DND-41 (cell line): ENCODE results near the gene CCDC6.

Experiments
- ATAC-seq: fragments of 200-7000 bp; cut with Tn5 transposase; 3 replicates; pipeline ENCODE4 v1.9.1; 2021; ENCODE audit warnings: low read depth; ENCODE audit not compliant: insufficient read depth
- DNase-seq: peaks from one replicate; pipeline ENCODE4 v3.0.0-alpha.2; 2020
- H2AFZ ChIP-seq: 2 replicates; pipeline ENCODE4 v1.6.0; 2012; ENCODE audit warnings: low read depth, low read length
- H3K27ac ChIP-seq: 2 replicates; pipeline ENCODE4 v1.5.1; 2012; ENCODE audit warnings: low read length, inconsistent platforms
- H3K27me3 ChIP-seq: fragments of 200-600 bp; sonication (generic); 2 replicates; pipeline ENCODE4 v1.6.0; 2012; ENCODE audit warnings: low read length, mild to moderate bottlenecking, inconsistent platforms; ENCODE audit not compliant: insufficient read depth, poor library complexity
- H3K36me3 ChIP-seq: 2 replicates; pipeline ENCODE4 v1.5.1; 2012; ENCODE audit warnings: low read length, inconsistent platforms; ENCODE audit not compliant: insufficient read depth
- H3K4me1 ChIP-seq: 2 replicates; pipeline ENCODE4 v1.5.1; 2012; ENCODE audit warnings: mild to moderate bottlenecking, low read length; ENCODE audit not compliant: insufficient read depth
- H3K4me2 ChIP-seq: 2 replicates; pipeline ENCODE4 v1.6.0; 2012; ENCODE audit warnings: mild to moderate bottlenecking, moderate library complexity, low read length, inconsistent platforms; ENCODE audit not compliant: insufficient read depth
- H3K4me3 ChIP-seq, 2 experiments: fragments of 200-600 bp in 1 of 2; shearing (Covaris generic) in 1 of 2; 2 replicates each; pipeline ENCODE4 v1.5.1; 2012 to 2016; ENCODE audit warnings: inconsistent platforms in 2 of 2, low read length in 2 of 2, mild to moderate bottlenecking in 2 of 2, low read depth in 1 of 2, moderate library complexity in 1 of 2
- H3K79me2 ChIP-seq: 2 replicates; pipeline ENCODE4 v1.6.0; 2012; ENCODE audit warnings: low read length, inconsistent platforms; ENCODE audit not compliant: insufficient read depth
- H3K9ac ChIP-seq: 2 replicates; pipeline ENCODE4 v1.6.0; 2012; ENCODE audit warnings: low read depth, mild to moderate bottlenecking, inconsistent platforms, low read length, moderate library complexity
- H3K9me3 ChIP-seq: 2 replicates; pipeline ENCODE4 v1.5.1; 2012; ENCODE audit warnings: low read length, moderate library complexity, mild to moderate bottlenecking, inconsistent platforms; ENCODE audit not compliant: insufficient read depth, severe bottlenecking
- H4K20me1 ChIP-seq: 2 replicates; pipeline ENCODE4 v1.6.0; 2012; ENCODE audit warnings: low read length; ENCODE audit not compliant: insufficient read depth
- CTCF ChIP-seq: IDR thresholded peaks from 2 replicates; pipeline ENCODE4 v1.5.1; 2012; ENCODE audit warnings: borderline replicate concordance, low read length, moderate library complexity, mild to moderate bottlenecking; ENCODE audit not compliant: poor library complexity, severe bottlenecking; ENCODE audit errors: extremely low read depth
- EZH2 ChIP-seq: IDR thresholded peaks from 3 replicates; pipeline ENCODE4 v1.6.1; 2012; ENCODE audit warnings: borderline replicate concordance, low read depth, mild to moderate bottlenecking, moderate library complexity, low read length, inconsistent platforms; ENCODE audit not compliant: severe bottlenecking

Gene CCDC6

GRCh38 chr10:59913547-59914237, 7.3 kb upstream of the CCDC6 start:
- peaks cover 3% of the 10 kb centered on the region for H3K4me1 ChIP-seq
- DNase-seq (no peak), ATAC-seq (no peak)
- TF ChIP-seq EZH2 (no peak), CTCF (no peak)
- no peaks in the 10 kb centered on the region for H4K20me1 ChIP-seq
- no peaks in the 10 kb centered on the region for H3K27me3 ChIP-seq
- H3K36me3 ChIP-seq: no peaks in the 10 kb centered on the region
- H3K9ac ChIP-seq: no peak overlapping the region
- peaks cover 5% of the 10 kb centered on the region for H3K9me3 ChIP-seq
- no peak overlapping the region for H2AFZ ChIP-seq
- no peak overlapping the region for H3K4me2 ChIP-seq
- H3K27ac ChIP-seq: no peak overlapping the region
- H3K79me2 ChIP-seq: no peaks in the 10 kb centered on the region
- H3K4me3 ChIP-seq: no peak overlapping the region

DNA sequence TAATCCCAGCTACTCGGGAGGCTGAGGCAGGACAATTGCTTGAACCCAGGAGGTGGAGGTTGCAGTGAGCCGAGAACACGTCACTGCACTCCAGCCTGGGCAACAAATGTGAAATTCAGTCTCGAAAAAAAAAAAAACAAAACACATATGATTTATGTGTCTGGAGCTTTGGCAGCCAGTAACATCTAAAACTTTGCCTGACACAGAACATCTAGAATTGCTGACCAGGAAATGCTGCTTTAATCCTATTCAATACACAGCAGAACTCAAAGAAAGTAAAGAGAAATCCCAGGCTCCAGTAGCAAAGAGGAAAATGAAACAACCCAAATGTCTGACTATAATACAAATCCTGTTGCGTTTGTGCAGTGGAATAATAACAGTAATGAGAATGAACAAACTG, 4.5 kb upstream of the CCDC6 start:
- no peak overlapping the region for H3K9ac ChIP-seq
- H2AFZ ChIP-seq: no peak overlapping the region
- H3K4me2 ChIP-seq: no peak overlapping the region
- peaks cover 5% of the 10 kb centered on the region for H3K9me3 ChIP-seq
- no peak for TF ChIP-seq EZH2
- no peak for TF ChIP-seq CTCF
- no peak overlapping the region for H3K4me3 ChIP-seq
- H3K27ac ChIP-seq: no peak overlapping the region
- no peak for ATAC-seq
- peaks cover 11% of the 10 kb centered on the region for H3K79me2 ChIP-seq
- H3K36me3 ChIP-seq: no peaks in the 10 kb centered on the region; the same call in 1 of the 2 replicates
- peaks cover 20% of the 10 kb centered on the region for H3K4me1 ChIP-seq
- H3K27me3 ChIP-seq: no peaks in the 10 kb centered on the region
- DNase-seq: no peak
- 0 out of 2 replicates have a peak, but pooled peaks cover under 1% of the 10 kb centered on the region for H4K20me1 ChIP-seq

GRCh38 chr10:59909815-59910214, 3.5 kb upstream of the CCDC6 start:
- no peak overlapping the region for H2AFZ ChIP-seq

More at GRCh38 chr10:59909815-59910214, 3.5 kb upstream of the CCDC6 start:
- Histone ChIP-seq H3K4me3 (no peak overlapping the region), H3K36me3 (no peaks in the 10 kb centered on the region; the same call in 1 of the 2 replicates), H4K20me1 (peaks cover 11% of the 10 kb centered on the region), H3K27me3 (no peaks in the 10 kb centered on the region), H3K79me2 (peaks cover 22% of the 10 kb centered on the region), H3K4me2 (no peak overlapping the region), H3K27ac (no peak overlapping the region), H3K9ac (no peak overlapping the region), H3K4me1 (peaks cover 26% of the 10 kb centered on the region), H3K9me3 (peaks cover 5% of the 10 kb centered on the region)
- DNase-seq: no peak
- no peak for TF ChIP-seq EZH2
- no peak for TF ChIP-seq CTCF
- no peak for ATAC-seq
